ENCODE results near the gene FXR2.

GRCh38 chr17:7612294-7612640 lies 2.4 kb downstream of the FXR2 start:
- TF ChIP-seq CTCF (IDR thresholded peaks at IDR 0.05; ENCODE audit: low read length) (no peak), EZH2 (IDR thresholded peaks at IDR 0.05; ENCODE audit: borderline replicate concordance, low read length) (no peak)
